ENCODE results near the gene ARPP21. TPM values are rescaled to one million over a fixed set of nuclear protein-coding genes. Genes with fewer than 3 reads are reported as not detected.

ARPP21 gene
- total RNA-seq, 1 experiment from 2014 or later = not detected

DNA sequence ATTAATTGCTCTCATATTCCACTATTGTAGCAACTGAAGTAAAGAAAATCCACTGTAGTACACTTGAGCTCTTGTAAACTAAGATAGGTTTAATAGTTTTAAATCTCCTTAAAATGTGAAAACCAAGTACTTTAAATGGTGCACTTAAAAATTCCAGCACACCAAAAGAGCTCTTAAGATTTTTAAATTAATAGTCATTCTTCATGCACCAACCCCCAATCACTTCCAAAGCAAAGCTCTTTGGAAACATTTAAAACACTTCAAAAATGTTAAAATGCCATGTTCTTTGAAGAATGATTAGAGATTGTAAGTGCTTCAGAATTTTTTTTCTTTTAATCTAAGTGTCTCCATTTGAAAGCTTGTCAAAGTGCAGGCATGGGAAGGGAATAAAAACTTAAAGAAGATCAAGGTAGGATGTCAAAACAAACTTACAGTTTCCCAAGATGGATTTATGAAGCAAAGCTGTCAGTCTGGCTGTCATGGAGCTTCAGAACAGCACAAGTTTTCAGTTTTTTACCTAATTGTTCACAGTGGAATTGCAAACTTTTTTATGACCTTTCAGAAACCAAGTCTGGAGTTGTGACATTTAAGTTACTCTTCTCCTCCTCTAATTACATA, 84.3 kb downstream of the ARPP21 start:
- H3K9me2 ChIP-seq (replicated peaks; ENCODE audit: low read length) = no peaks in the 10 kb centered on the region
- no peaks in the 10 kb centered on the region for H3K79me2 ChIP-seq (ENCODE audit: low read length)
- H3K4me1 ChIP-seq (ENCODE audit: insufficient read depth, low read length) = no peaks in the 10 kb centered on the region
- H3K4me2 ChIP-seq (ENCODE audit: low read length) = no peak overlapping the region
- no peak overlapping the region for H3K9ac ChIP-seq (ENCODE audit: low read length)
- TF ChIP-seq CTCF (conservative IDR thresholded peaks at IDR 0.05; ENCODE audit: low read depth, low read length) (no peak), EZH2 (IDR thresholded peaks at IDR 0.05; ENCODE audit: low read length, unreplicated experiment) (no peak), EZH2phosphoT487 (IDR thresholded peaks at IDR 0.05; ENCODE audit: borderline replicate concordance, low read length) (no peak)
- no peaks in the 10 kb centered on the region for H3K27me3 ChIP-seq (ENCODE audit: low read length)
- no peak overlapping the region for H2AFZ ChIP-seq (ENCODE audit: low read length)
- POLR2A ChIA-PET (ENCODE audit: unreplicated experiment) = no interaction called here
- DNase-seq (no peak), ATAC-seq (no peak)
- no peaks in the 10 kb centered on the region for H3K36me3 ChIP-seq (ENCODE audit: low read depth, low read length)
- no peak overlapping the region for H3K27ac ChIP-seq (ENCODE audit: low read length)
- no peaks in the 10 kb centered on the region for H3K9me3 ChIP-seq (ENCODE audit: low read length)
- CTCF ChIA-PET = no interaction called here
- H3F3A ChIP-seq (ENCODE audit: low read length, unreplicated experiment) = no peaks in the 10 kb centered on the region
- H3K4me3 ChIP-seq (ENCODE audit: low read length) = no peak overlapping the region
- no peaks in the 10 kb centered on the region for H4K20me1 ChIP-seq (ENCODE audit: low read length)
- no TSS peak for BruUV-seq (replicated peaks)
- intact Hi-C loops (cut with micrococcal nuclease) = no loop called here

DNA sequence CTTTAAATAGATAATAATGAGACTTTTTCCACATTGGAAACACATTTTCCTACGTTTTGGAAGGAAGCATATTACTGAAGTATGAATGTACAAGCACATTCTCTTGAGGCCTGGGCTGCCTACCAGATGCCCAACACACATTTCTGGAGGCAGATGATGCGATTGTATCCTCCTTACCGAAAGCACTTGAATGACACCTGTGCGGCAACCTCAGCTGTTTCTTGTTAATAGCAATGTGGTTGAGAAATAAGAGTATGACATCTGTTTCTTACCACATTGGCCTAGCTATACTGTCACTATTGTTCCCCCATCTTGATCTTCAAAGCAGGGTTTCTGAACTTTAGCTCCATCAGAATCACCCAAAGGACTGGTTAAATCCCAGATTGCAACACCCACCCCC, 84.8 kb downstream of the ARPP21 start:
- ATAC-seq (no peak), DNase-seq (no peak)
- Histone ChIP-seq H3K27ac (ENCODE audit: low read length) (no peak overlapping the region), H3K9me2 (replicated peaks; ENCODE audit: low read length) (no peaks in the 10 kb centered on the region), H3K36me3 (ENCODE audit: low read depth, low read length) (no peaks in the 10 kb centered on the region), H3K4me1 (ENCODE audit: insufficient read depth, low read length) (no peaks in the 10 kb centered on the region), H2AFZ (ENCODE audit: low read length) (no peak overlapping the region), H3K4me3 (ENCODE audit: low read length) (no peak overlapping the region), H3K27me3 (ENCODE audit: low read length) (no peaks in the 10 kb centered on the region), H3K4me2 (ENCODE audit: low read length) (no peak overlapping the region), H3K9me3 (ENCODE audit: low read length) (no peaks in the 10 kb centered on the region), H3K9ac (ENCODE audit: low read length) (no peak overlapping the region), H3F3A (ENCODE audit: low read length, unreplicated experiment) (no peaks in the 10 kb centered on the region), H4K20me1 (ENCODE audit: low read length) (no peaks in the 10 kb centered on the region), H3K79me2 (ENCODE audit: low read length) (no peaks in the 10 kb centered on the region)
- POLR2A ChIA-PET (ENCODE audit: unreplicated experiment) = no interaction called here
- BruUV-seq (replicated peaks) = no TSS peak
- intact Hi-C loops (cut with micrococcal nuclease) = no loop called here
- CTCF ChIA-PET = no interaction called here
- no peak for TF ChIP-seq CTCF (conservative IDR thresholded peaks at IDR 0.05; ENCODE audit: low read depth, low read length)

DNA sequence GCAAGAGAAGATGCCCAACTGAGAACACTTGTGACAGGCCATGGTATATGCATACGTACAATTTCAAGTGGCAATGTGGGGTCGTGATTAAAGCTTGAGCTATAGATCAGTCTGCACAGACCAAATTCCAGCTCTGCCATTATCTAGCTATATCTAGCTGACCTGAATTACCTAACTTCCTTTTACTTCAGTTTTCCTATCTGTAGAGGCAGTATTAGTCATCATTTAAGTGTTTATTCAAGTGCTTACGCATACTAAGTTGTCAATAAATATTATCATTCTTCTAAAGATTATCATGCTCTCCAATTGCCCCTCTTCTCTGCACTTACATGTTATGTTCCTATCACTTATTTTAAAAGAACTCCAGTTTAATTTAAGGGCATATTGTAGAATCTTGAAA, 87.9 kb downstream of the ARPP21 start:
- Histone ChIP-seq H3K4me1 (ENCODE audit: insufficient read depth, low read length) (no peaks in the 10 kb centered on the region), H3K4me3 (ENCODE audit: low read length) (no peak overlapping the region), H3K9ac (ENCODE audit: low read length) (no peak overlapping the region), H4K20me1 (ENCODE audit: low read length) (no peaks in the 10 kb centered on the region), H3K9me2 (replicated peaks; ENCODE audit: low read length) (no peaks in the 10 kb centered on the region), H3K27me3 (ENCODE audit: low read length) (no peaks in the 10 kb centered on the region), H3K27ac (ENCODE audit: low read length) (no peak overlapping the region), H3K9me3 (ENCODE audit: low read length) (no peaks in the 10 kb centered on the region), H3F3A (ENCODE audit: low read length, unreplicated experiment) (no peaks in the 10 kb centered on the region), H2AFZ (ENCODE audit: low read length) (no peak overlapping the region), H3K79me2 (ENCODE audit: low read length) (no peaks in the 10 kb centered on the region), H3K4me2 (ENCODE audit: low read length) (no peak overlapping the region), H3K36me3 (ENCODE audit: low read depth, low read length) (no peaks in the 10 kb centered on the region)
- no TSS peak for BruUV-seq (replicated peaks)
- POLR2A ChIA-PET (ENCODE audit: unreplicated experiment) = no interaction called here
- DNase-seq = peak; percentile 10
- ATAC-seq = peak; percentile 80
- no peak for TF ChIP-seq EZH2phosphoT487 (IDR thresholded peaks at IDR 0.05; ENCODE audit: borderline replicate concordance, low read length)
- no peak for TF ChIP-seq CTCF (conservative IDR thresholded peaks at IDR 0.05; ENCODE audit: low read depth, low read length)
- no peak for TF ChIP-seq EZH2 (IDR thresholded peaks at IDR 0.05; ENCODE audit: low read length, unreplicated experiment)
- intact Hi-C loops (cut with micrococcal nuclease) = no loop called here
- CTCF ChIA-PET = no interaction called here
